GM12875 (cell line): ENCODE data around the gene STX10.

Experiments used
- H3K4me3 ChIP-seq: one replicate; pipeline ENCODE4 v1.5.1; 2011; ENCODE audit warnings: low read depth, low read length, control low read depth
- TF ChIP-seq, protein P1 (sequence below): IDR thresholded peaks from 2 replicates; pipeline ENCODE4 v1.5.1; 2011; ENCODE audit warnings: low read depth, mild to moderate bottlenecking, control low read depth, inconsistent platforms, low read length, moderate library complexity, borderline replicate concordance; ENCODE audit not compliant: insufficient read depth

Gene STX10

DNA sequence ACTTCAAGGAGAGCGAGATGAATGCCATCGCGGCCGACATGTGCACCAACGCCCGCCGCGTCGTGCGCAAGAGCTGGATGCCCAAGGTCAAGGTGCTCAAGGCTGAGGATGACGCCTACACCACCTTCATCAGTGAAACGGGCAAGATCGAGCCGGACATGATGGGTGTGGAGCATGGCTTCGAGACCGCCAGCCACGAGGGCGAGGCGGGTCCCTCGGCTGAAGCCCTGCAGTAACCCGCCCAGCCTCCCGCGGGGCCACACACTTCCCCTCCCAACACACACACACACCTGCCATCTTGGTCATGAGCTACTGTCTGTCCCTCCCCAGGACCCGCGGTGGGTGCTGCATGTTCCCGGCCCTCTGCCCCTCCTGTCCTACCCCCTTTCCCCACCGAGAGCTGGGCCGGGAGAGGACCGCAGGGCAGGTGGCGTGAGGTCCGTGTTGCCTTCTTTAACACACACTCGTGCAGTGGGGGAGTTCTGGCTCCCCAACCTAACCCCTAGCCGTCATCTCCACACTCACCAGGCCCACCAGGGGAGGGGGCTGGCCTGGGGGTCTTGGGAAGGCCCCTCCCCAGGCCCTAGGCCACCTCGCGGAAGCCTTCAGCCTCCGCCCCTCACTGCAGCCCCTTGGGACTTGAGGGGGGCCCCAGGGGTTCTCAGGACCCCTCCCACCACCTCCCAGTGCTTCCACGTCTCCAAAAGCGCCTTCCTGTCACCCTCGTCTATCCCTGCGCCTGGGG is 11.8 kb downstream of the STX10 start:
- no peak overlapping the region for H3K4me3 ChIP-seq
- TF ChIP-seq, protein P1, sequence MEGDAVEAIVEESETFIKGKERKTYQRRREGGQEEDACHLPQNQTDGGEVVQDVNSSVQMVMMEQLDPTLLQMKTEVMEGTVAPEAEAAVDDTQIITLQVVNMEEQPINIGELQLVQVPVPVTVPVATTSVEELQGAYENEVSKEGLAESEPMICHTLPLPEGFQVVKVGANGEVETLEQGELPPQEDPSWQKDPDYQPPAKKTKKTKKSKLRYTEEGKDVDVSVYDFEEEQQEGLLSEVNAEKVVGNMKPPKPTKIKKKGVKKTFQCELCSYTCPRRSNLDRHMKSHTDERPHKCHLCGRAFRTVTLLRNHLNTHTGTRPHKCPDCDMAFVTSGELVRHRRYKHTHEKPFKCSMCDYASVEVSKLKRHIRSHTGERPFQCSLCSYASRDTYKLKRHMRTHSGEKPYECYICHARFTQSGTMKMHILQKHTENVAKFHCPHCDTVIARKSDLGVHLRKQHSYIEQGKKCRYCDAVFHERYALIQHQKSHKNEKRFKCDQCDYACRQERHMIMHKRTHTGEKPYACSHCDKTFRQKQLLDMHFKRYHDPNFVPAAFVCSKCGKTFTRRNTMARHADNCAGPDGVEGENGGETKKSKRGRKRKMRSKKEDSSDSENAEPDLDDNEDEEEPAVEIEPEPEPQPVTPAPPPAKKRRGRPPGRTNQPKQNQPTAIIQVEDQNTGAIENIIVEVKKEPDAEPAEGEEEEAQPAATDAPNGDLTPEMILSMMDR, result no peak

DNA sequence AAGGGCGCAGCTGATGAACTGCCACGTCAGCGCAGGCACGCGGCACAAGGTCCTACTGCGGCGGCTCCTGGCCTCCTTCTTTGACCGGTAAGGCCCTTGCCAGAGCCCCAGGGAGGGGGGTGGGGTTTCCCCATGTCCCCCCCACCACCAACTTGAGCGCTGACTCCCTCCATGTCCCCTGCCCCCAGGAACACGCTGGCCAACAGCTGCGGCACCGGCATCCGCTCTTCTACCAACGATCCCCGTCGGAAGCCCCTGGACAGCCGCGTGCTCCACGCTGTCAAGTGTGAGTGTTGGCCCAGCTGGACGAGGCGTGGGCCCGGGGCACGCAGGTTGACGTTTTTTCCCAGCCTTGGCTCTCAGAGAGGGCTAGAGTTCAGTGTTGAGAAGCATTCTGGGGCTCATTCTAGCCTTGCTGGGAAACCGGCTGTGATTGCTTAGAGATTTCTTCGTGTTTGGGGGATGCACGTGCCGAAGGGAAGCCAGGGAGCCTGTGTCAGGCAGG is 12.8 kb downstream of the STX10 start:
- H3K4me3 ChIP-seq, result no peak overlapping the region
- TF ChIP-seq, protein P1, result no peak

DNA sequence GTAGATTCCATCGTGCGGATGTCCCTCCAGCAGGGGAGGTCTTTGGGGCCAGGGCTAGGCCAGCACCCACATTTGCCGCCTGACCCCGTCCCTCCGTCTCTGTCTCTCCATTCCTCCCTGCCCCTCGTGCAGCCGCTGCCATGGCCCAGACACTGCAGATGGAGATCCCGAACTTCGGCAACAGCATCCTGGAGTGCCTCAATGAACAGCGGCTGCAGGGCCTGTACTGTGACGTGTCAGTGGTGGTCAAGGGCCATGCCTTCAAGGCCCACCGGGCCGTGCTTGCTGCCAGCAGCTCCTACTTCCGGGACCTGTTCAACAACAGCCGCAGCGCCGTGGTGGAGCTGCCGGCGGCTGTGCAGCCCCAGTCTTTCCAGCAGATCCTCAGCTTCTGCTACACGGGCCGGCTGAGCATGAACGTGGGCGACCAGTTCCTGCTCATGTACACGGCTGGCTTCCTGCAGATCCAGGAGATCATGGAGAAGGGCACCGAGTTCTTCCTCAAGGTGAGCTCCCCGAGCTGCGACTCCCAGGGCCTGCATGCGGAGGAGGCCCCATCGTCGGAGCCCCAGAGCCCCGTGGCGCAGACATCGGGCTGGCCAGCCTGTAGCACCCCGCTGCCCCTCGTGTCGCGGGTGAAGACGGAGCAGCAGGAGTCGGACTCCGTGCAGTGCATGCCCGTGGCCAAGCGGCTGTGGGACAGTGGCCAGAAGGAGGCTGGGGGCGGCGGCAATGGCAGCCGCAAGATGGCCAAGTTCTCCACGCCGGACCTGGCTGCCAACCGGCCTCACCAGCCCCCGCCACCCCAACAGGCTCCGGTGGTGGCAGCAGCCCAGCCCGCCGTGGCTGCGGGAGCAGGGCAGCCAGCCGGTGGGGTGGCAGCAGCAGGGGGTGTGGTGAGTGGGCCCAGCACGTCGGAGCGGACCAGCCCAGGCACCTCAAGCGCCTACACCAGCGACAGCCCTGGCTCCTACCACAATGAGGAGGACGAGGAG is 14.8 kb downstream of the STX10 start:
- TF ChIP-seq, protein P1, result no peak

DNA sequence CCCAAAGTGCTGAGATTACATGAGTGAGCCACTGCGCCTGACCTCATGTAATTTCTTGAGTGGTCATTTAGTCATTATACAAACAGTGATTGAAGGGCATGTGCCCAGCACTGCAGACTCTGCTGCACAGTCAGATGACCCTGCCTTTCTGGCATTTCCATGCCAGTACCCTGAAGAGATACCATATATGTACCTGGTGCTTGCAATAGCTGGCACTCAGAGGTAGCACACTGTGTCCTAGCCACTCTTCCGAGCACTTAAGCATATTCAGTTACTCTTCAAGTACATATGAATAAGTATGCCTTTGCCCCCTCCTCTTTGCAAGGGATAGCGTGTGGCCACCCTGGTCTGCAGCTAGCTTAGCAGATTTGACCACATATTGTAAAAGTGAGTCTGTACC is 15.5 kb downstream of the STX10 start:
- no peak overlapping the region for H3K4me3 ChIP-seq
- TF ChIP-seq, protein P1, result no peak

More for the DNA sequence above, 14.8 kb downstream of the STX10 start:
- no peak overlapping the region for H3K4me3 ChIP-seq

DNA sequence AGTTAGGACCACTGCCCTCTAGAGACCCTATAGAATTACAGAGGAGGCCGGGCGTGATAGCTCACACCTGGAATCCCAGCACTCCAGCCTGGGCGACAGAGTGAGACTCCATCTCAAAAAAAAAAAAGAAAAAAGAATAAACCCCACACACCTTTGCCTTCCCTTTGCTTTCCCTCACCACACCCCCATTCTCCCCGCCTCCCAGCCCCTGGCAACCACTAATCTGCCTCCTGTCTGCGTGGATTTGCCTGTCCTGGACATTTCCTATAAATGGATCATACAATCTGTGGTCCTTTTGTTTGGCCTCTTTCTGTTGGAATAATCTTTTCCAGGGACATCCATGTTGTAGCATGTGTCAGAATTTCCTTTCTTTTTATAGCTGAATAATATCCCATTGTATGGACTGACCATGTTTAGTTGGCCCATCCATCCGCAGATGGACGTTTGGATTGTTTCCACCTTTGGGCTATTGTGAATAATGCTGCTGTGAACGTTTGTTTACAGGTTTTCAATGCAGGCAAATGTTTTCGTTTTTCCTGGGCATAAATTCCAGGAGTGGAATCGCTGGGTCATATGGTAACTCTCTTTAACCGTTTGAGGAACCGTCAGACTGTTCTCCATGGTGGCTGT is 16.8 kb downstream of the STX10 start:
- TF ChIP-seq, protein P1, result no peak
- no peak overlapping the region for H3K4me3 ChIP-seq

DNA sequence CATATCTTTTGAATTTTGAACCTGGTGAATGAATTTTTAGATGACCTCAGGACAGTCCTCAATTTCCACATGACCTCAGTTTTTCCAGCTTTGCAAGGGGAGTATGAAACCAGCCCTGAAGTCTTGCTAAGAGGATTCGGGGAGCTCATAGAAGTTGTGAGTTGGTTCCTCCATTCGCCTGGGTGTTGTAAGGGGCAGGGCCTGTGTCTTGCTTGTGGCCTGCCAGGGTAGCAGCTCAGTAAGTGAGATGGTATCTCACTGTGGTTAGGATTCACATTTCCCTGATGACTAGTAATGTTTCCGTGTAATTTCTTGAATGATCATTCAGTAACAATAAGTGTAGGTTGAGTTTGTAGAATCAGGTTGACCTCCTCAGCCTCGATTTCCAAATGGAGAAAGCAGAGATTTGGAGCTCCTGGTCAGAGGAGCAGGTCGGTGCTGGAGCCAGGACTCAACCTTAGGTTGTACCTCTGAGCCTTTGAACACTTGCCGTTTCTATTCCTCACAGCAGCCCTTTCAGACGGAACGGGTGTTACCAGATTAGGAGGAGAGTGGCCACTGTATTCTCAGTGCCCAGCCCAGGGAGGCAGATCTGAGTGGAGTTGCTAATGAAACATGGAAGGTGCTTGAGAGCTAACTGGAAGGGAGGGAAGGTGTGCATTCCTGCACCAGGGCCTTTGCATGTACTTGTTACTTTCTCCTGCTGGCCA is 17.5 kb downstream of the STX10 start:
- TF ChIP-seq, protein P1, result no peak
- H3K4me3 ChIP-seq, result no peak overlapping the region
